Stimulated activated CD4-positive, alpha-beta T cell treated with anti-CD3 and anti-CD28 coated beads, TNF-alpha, amount 100 ng/mL, for 4 hours (primary cell): ENCODE results near the gene FCHSD2.
"Not testable (repeated sequence)": the region's sequence is repeated elsewhere in the genome, so short reads cannot be mapped to it uniquely, and the experiment has no call there.

Experiments used
- DNase-seq, 3 experiments: peaks; one replicate each; pipeline ENCODE4 v3.0.0-alpha.2; 2020; ENCODE audit warnings: low read depth in 3 of 3

The FCHSD2 gene

DNA sequence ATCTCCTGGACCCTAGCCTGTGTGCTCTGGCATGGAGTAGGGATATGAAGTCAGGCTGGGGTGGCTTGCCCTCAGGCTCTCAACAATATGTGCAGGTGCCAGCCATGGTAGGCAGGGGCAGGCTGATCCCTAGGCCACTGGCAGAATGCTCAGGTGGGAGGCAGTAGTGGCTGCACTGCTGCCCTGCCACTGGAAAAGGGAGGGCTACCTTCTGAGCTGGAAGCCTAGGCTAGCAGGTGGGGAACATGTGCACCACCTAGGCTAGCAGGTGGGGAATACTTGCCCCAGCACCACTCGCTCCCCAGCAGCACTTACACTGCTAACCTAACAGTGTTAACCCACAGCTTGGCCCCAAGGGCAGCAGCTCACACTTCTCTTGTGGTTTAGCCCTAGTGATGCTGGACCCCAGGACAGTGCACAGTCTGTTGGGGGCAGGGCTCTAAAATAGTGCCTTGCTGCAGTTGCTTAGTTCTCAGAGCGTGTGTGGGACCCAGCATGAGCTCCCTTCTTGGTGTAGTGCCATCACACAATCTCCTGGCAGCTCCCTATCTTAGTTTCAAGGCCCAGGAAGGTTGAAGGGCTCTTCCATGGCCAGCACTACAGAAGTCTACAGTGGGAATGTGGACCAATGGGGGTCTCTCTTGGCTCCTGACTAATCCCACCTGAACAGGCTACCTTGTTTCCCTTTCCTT lies 130.8 kb downstream of the FCHSD2 start:
- no peak for DNase-seq

DNA sequence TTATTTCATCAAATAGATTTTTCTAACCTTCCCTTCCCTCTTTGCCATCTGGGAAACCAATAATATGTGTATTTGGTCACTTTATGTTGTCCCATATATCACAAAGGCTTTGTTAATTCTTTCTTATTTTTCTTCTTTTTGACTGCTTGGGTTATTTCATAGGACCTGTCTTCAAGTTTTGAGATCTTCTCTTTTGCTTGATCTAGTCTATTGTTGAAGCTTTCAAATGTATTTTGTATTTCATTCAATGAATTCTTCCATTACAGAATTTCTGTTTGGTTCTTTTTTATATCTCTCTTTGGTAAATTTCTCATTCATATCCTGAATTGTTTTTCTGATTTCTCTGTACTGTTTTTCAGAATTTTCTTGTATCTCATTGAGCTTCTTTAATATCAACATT lies 132.1 kb downstream of the FCHSD2 start:
- DNase-seq = no peak

DNA sequence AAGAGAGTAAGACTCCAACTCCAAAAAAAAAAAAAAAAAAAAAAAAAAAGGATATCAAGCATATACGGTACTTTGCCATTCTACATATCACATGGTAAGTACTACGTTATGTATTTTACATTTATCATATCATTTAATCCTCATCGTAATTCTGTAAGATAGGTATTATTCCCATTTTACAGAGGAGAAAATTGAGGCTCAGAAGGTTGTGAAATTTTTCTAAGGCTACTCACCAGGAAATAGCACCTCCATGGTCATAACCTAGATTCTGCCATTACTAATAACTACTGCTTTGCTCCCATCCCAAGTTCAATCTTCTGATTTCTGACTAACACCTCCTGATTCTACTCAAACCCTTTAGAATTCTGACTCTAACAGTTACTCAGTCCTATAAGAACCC lies 138.0 kb downstream of the FCHSD2 start:
- DNase-seq = no peak

DNA sequence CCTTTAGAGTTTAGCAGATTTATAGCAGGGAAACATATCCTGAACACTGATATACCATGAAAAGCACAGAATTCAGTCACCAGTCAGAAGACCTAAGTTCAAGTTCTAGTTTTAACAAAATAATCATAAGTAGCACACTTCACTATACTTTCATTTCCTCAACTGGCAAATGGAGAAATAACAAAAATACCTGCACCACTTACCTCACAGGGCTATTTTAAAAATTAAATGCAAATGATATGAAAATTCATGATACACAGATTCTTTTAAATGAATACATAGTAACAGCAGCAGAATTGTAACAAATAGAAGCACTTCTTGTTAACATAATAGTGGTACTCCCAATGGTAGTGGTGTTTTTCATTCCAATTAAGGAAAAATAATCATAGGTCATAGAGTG lies 139.0 kb downstream of the FCHSD2 start:
- DNase-seq = no peak

DNA sequence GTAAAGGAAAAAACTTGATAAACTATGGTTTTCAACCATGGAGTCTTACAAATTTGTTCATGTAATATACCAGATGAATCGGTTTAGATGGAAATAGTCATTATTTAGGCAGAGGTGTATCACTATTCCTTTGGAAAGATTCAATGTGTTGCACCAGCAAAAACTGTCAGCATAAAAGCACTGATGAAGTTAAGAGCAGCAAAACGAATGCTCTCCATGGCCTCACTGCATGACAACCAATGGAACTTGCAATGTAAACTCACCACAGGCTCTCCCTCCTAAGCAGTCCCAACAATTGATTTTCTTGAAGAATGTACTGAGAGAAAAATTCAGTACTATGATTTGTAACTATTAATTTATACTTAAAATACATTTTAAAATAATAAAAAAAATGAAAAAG lies 139.9 kb downstream of the FCHSD2 start:
- no peak for DNase-seq

DNA sequence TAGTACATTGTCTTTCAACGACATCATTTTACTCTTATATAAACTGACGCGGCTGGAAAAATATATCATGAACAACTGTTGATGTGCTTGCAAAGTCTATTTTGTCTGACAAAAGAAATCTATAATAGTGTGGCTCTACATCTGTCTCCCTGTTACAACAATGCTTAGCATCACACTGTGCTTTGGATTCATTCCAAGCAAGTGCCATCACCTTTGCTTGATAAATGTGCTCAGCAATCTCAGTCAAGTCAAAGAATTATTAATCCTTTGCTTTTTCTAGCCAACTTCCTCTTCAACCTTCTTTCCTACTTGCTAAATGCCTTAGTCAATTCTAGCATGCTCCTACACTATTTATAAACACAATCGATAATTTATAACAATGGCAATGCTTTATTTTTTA lies 140.5 kb downstream of the FCHSD2 start:
- DNase-seq = no peak

DNA sequence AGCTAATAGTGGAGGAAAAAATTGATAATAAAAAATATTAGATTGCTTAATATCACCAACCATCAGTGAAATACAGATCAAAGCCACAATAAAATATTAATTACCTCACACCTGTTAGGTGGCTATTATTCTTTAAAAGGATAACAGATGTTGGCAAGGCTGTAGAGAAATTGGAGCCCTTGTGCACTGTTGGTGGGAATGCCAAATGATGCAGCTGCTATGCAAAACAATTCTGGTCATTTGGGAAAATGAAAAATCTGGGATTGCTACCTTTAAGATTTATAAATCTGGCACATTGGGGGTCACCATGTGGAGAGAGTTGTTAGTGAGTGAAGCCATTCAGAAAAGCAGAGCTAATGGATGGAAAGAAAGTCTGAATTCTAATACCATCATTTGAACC lies 143.4 kb downstream of the FCHSD2 start:
- DNase-seq = no peak

DNA sequence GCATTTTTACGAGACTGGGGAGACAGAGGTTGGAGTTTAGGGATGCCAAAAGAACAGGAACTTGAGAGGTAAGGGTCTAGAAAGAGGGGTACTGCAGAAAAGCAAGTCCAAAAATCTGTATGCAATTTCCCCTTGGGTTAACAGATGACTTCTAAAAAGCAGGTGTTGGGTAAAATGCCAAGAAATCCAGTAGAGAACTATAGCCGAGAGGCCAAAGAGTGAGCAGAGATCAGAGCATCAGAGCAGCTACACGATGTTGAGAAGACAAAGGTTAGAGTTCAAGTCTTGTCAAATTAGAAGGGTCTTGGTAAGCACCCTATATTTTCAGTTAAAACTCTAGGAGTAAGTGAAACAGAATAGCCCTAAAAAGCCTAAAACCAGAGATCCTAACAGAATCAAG lies 145.2 kb downstream of the FCHSD2 start:
- DNase-seq = no peak

DNA sequence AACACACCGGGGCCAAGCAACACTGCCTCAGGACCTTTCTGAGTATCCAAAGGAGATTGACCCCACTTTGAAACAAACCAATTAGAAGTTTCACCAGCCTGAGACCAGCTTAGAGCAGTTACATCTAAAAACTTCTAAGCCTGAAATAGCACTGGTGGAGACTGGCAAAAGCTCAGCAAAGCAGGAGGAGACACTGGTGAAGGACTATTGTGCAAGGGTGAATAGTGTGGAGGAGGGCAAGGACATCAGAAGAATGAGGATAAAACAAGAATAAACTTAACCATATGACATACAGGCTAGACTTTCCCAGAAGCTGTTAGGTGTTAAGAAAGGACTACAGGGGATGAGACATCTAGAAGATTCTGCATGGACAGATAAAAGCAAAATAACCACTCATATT lies 152.4 kb downstream of the FCHSD2 start:
- no peak for DNase-seq

DNA sequence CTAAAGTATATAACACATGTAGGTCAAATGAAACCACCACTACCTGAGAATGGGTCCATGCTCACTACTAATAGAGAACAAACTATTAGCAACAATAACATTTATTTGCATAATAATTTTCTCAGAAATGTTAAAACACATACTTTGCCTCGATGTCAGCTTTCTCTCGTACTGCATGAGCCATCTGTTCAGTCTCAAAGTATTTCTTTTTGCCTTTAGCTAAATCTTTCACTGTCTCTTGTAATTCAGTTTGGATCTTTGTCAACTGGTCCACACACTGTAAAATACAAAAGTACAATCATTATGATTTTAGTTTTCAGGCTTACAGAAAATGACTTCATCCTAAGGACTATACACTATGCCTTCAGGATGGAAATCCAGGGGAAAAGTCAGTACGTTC lies 153.3 kb downstream of the FCHSD2 start:
- DNase-seq = no peak

DNA sequence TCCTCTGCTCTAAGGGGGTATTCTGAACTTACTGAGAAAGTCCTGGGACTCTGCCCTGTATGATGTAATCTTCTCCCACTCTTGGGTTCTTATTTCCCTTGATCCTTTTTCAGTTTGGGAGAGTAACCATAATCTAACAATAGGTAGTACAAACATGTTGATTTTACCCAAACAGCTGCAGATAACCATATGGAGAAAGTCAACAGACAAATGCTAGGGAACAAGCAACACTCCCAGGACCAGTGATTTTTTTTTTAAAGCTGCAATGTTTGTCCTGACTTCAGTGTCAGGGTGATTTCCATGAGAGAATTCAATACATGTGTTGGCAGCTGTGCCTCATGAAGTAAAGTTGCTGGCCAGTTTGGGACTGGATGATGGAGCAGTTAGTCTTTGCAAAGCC lies 156.5 kb downstream of the FCHSD2 start:
- DNase-seq = no peak

DNA sequence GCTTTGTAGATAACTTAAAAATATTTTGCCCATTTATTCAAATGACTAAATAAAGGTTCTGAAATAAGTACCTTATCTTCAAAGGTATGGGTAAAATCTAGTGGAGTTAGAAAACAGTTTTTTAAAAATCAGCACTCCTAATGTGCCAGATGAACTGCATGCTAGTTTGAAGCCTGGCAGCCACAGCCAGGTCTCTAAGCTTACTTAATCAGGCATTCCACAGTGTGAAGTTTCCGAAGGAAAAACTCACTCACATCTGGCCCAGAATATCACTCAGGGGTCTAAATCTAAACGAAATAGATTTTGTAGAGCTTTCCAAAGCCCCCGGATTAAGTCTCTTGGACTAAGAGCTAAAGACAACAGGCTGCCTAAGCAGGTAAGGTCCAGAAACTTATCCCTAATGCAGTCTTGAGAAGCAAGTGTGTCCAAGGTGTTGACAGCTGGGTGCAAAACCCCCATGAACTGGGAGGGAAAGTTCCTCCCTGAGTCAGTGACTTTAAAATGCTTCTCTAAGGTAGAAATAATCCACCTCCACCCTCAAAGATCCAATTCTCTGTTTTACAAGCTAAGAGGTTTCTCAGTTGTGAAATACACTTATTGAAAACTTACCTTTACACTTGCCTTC lies 157.6 kb downstream of the FCHSD2 start:
- no peak for DNase-seq

DNA sequence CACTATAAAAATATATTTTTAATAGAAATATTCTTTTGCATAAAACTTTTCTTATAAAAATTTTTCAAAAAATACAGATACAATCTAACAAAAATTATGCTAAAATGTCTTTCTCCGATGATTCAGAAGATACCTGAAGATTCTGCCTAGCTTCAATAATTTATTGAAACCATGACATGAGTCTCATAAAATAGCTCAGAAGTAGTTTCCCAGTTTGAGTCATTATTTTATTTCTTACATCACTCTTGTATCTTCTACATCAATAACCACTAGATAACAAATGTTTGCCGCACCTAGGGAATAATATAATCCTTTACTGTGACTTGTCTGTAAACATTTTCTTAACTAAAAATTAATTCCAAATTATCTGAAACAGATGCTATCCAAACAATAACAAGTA lies 158.6 kb downstream of the FCHSD2 start:
- no peak for DNase-seq

DNA sequence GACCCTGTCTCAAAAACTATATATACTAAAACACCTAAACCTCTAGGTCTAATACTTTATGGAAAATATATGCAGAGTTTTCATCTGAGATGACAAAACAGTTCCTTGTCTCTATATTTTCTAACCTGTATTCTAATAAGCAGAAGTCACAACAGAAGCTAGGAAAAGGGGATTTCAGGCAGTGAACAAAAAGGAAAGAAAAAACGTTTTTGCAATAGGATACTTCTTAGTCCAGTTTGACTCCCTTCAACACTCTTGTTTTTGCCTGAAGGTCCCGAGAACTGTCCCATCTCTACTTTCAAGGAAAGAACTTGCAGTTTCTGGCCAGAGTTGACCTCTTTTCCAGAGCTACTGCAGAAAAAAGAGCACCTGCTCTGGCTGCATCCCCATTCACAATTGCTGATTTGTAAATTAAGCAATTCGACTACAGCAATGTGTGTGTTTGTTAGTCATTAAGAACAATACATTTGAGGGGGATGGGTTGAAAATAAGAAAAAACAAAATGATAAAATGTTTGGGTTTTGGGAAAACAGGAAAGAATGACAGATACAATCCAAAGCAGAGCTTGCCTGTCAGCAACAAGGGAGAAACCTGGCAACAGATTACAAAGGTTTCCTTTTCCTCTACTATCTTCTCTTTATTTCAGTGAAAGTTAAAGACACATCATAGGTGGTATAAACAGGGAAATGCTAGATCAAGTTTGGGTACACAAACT lies 160.0 kb downstream of the FCHSD2 start:
- no peak for DNase-seq

DNA sequence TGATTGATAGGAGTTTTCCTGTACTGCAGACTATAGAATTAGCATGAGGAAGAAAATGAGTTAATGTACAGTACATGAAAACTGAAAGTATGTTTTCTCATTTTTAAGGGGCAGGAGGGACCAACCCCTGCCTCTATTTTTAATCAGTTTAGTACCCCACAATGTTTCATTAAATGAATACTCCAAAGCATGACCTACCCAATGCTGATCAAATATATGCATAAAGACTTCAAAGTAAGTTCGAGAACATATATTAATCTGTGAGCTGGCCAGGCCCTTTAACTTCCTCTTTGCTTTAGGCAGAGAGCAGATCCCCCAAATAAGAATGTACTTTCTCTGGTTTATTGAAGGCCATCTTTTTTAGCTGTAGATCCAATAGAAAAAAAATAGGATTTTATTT lies 161.0 kb downstream of the FCHSD2 start:
- DNase-seq = no peak

DNA sequence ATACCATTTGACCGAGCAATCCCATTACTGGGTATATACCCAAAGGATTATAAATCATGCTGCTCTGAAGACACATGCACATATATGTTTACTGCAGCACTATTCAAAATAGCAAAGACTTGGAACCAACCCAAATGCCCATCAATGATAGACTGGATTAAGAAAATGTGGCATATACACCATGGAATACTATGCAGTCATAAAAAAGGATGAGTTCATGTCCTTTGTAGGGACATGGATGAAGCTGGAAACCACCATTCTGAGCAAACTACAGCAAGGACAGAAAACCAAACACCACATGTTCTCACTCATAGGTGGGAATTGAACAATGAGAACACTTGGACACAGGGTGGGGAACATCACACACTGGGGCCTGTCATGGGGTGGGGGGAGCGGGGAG lies 164.3 kb downstream of the FCHSD2 start:
- not testable (repeated sequence) for DNase-seq

DNA sequence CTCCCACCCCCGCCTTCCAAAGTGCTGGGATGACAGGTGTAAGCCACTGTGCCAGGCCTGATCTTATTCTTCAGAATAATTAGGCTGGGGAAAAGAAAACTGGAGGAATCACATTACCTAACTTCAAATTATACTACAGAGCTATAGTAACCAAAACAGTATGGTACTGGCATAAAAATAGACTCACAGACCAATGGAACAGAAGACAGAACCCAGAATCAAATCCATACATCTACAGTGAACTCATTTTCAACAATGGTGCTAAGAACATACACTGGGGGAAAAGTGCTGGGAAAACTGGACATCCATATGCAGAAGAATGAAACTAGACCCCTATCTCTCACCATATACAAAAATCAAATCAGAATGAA lies 165.6 kb downstream of the FCHSD2 start:
- DNase-seq = not testable (repeated sequence)

DNA sequence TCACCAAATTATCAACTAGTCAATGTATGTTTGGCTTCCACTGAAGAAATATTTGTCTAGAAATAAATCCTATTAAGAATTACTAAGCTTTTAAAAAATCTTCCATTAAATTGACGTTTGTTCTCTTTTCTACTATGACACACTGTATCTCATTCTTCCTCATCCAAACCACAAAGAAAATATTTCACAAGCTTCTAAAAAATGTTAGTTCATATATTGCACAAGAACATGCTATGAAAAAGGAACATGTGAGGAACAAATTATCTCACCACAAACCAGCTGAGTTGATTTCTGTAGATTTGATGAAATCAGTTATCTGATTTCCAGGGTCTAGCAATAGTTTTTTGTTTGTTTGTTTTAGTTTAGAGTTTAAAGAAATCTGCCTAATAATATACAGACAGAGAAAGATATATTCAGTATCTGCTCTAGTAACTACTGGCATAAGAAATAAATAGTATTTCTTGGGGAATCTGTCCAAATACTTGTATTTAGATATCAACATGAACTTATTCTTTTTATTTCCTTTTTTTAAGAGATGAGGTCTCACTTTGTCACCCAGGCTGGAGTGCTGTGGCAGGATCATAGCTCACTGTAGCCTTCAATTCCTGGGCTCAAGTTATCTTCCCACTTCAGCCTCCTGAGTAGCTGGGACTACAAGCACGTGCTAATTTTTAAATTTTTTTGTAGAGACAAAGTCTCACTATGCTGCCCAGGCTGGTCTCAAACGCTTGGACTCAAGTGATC lies 166.2 kb downstream of the FCHSD2 start:
- no peak for DNase-seq

DNA sequence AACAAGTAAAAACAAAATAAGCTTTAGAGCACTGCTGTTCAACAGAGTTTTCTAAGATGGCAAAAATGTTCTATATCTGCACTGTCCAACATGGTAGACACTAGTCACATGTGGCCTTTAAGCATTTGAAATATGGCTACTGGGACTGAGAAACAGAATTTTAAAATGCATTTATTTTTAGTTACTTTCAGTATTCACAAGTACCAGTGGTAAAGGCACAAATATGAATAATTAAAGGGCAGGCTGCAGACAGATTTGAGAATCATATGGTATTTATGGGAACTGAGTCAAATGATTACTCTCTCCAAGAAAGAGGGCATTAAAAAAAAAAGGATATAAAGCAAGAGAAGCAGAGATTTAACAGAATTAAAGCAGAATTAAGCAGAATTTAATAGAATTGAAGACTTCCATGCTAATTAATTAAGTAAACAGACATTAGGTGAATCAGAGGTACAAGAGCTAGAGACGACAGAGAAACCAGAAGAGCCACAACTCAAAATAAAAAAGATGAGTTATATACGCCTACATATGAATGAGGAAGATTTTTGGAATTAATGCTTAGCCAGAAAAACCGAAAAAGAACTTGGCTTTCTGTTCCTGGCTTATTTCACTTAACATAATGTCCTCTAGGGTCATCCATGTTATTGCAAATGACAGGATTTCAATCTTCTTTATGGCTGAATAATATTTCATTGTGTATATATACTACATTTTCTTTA lies 167.5 kb downstream of the FCHSD2 start:
- no peak for DNase-seq

DNA sequence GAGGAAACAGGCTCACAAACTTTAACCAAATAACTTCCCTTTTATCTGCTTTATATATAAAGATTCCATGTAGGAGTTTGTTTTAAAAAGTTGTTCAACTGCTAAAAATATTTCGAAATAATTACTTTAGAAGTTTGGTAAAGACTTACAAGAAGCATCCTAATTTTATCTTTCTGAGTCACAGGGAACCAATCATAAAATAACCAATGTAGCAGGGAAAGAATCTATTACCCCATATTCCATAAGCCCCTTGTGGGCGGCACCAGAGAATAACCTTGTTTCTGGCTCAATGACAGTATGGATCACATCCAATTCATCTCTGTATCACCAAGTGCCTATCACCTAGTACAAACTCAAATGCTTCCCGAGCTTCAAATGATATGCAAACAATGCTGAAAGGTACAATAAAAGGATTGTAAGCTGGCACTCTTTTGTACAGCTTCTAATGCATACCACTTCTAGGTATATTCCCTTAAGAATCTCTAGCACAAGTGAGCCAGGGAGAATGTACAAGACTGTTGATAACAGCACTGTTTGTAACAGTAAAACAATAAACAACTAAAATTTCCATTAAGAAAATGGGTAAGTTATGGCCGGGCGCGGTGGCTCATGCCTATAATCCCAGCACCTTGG lies 169.5 kb downstream of the FCHSD2 start:
- no peak for DNase-seq

DNA sequence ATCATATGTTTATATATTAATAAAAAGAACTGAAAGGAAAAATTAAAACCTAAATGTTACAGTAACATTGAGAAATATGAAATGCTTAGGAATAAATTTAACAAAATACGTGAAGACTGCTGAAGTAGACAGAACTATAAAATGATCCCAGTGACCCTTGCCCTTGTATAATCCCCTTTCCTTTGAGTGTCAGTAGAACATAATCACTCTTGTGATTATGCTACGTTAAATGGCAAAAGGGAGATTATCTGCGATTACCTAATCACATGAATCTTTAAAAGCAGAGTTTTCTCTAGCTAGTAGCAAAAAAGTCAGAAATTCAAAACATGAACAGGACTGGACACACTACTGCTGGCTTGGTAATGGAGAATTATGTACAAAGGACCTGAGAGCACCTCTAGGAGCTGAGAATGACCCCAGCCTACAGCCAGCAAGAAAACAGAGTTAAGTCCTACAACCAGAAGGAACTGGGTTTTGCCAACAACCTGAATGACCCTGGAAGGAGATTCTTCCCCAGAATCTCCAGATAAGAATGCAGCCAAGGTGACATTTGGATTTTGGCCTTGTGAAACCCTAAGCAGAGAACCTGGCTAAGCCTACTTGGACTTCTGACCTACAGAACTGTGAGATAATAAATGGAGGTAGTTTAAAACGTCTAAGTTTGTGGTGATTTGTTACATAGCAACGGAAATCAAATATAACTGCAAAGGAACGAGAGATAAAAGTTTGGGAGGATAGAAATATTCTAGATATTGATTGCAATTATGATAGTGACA lies 170.7 kb downstream of the FCHSD2 start:
- DNase-seq = no peak
